T-helper 17 cell (primary cell): ENCODE data around the gene RECK. TPM values are rescaled to one million over a fixed set of nuclear protein-coding genes. Genes with fewer than 3 reads are reported as not detected.
A peak's percentile ranks its signal among the peaks of the same experiment; 100 is the strongest.
"Not testable (repeated sequence)": the region's sequence is repeated elsewhere in the genome, so short reads cannot be mapped to it uniquely, and the experiment has no call there.

Experiments
- ATAC-seq: fragments of 150-1000 bp; cut with Tn5 transposase; 2 replicates; pipeline ENCODE4 v1.10.0; 2021; ENCODE audit warnings: mild to moderate bottlenecking, moderate library complexity
- DNase-seq, 3 donors: peaks; one replicate each; pipeline versions ENCODE4 v3.0.0 to v3.0.0-alpha.2; 2020 to 2021
- H3K9me3 ChIP-seq: one replicate; pipeline ENCODE4 v1.7.0; 2013; ENCODE audit warnings: low read length, mild to moderate bottlenecking; ENCODE audit not compliant: control insufficient read depth, poor library complexity, severe bottlenecking
- H3K27ac Mint-ChIP-seq: one replicate; pipeline ENCODE4 v1.8.0; 2022; ENCODE audit warnings: mild to moderate bottlenecking, moderate library complexity, mixed read lengths
- H3K27me3 Mint-ChIP-seq: one replicate; pipeline ENCODE4 v1.8.0; 2022; ENCODE audit warnings: mixed read lengths
- H3K36me3 Mint-ChIP-seq: one replicate; pipeline ENCODE4 v1.8.0; 2022; ENCODE audit warnings: low read depth, mixed read lengths
- H3K4me1 Mint-ChIP-seq: one replicate; pipeline ENCODE4 v1.8.0; 2022; ENCODE audit warnings: mild to moderate bottlenecking, mixed read lengths
- H3K4me3 Mint-ChIP-seq: one replicate; pipeline ENCODE4 v1.8.0; 2022; ENCODE audit warnings: mild to moderate bottlenecking, moderate library complexity, mixed read lengths
- total RNA-seq, 4 donors: library from RNA in 2 of 4; stranded (reverse) in 2 of 4; gene quantifications; one replicate each; pipeline ENCODE4 v1.2.3 and lab custom pipeline; 2022 to 2026

The RECK gene
- total RNA-seq, 2 donors from 2014 or later, result 6.4 to 7.8 TPM

GRCh38 chr9:36156116-36156515 is 119.4 kb downstream of the RECK start:
- DNase-seq (no peak), ATAC-seq (no peak)
- peaks cover 39% of the 10 kb centered on the region for H3K4me1 Mint-ChIP-seq
- H3K4me3 Mint-ChIP-seq, result no peak overlapping the region
- peak overlapping the region; percentile 98 for H3K27ac Mint-ChIP-seq
- H3K9me3 ChIP-seq, result no peaks in the 10 kb centered on the region
- H3K27me3 Mint-ChIP-seq, result no peaks in the 10 kb centered on the region
- peaks cover 12% of the 10 kb centered on the region for H3K36me3 Mint-ChIP-seq

- H3K36me3 Mint-ChIP-seq, result peaks cover 17% of the 10 kb centered on the region
- peak overlapping the region; percentile 32 for H3K27ac Mint-ChIP-seq
- no peak for ATAC-seq
- H3K4me1 Mint-ChIP-seq, result peaks cover 32% of the 10 kb centered on the region
- DNase-seq, result no peak
- H3K27me3 Mint-ChIP-seq, result no peaks in the 10 kb centered on the region
- no peaks in the 10 kb centered on the region for H3K9me3 ChIP-seq
- no peak overlapping the region for H3K4me3 Mint-ChIP-seq
Observed at GRCh38 chr9:36158122-36158521, 121.4 kb downstream of the RECK start.

- peaks cover 17% of the 10 kb centered on the region for H3K36me3 Mint-ChIP-seq
- H3K27ac Mint-ChIP-seq, result peak overlapping the region; percentile 32
Observed at GRCh38 chr9:36158917-36159316, 122.2 kb downstream of the RECK start.

GRCh38 chr9:36159509-36159908 is 122.8 kb downstream of the RECK start:
- H3K27me3 Mint-ChIP-seq, ATAC-seq, H3K4me3 Mint-ChIP-seq, DNase-seq, H3K9me3 ChIP-seq: not testable (repeated sequence)
- H3K27ac Mint-ChIP-seq, result peak overlapping the region; percentile 3
- H3K4me1 Mint-ChIP-seq, result peaks cover 22% of the 10 kb centered on the region
- H3K36me3 Mint-ChIP-seq, result peaks cover 13% of the 10 kb centered on the region

More at GRCh38 chr9:36158917-36159316, 122.2 kb downstream of the RECK start:
- Mint-ChIP-seq H3K4me3 (peak overlapping the region; percentile 36), H3K27me3 (no peaks in the 10 kb centered on the region), H3K4me1 (peaks cover 27% of the 10 kb centered on the region)
- ATAC-seq, result no peak
- no peak for DNase-seq
- no peaks in the 10 kb centered on the region for H3K9me3 ChIP-seq

GRCh38 chr9:36160126-36160525 is 123.4 kb downstream of the RECK start:
- H3K27ac Mint-ChIP-seq, ATAC-seq, H3K4me3 Mint-ChIP-seq, H3K9me3 ChIP-seq, H3K27me3 Mint-ChIP-seq, DNase-seq: not testable (repeated sequence)
- Mint-ChIP-seq H3K4me1 (peaks cover 18% of the 10 kb centered on the region), H3K36me3 (peaks cover 13% of the 10 kb centered on the region)

- H3K27ac Mint-ChIP-seq, result peak overlapping the region; percentile 90
- H3K4me1 Mint-ChIP-seq, result peaks cover 19% of the 10 kb centered on the region
- DNase-seq, result no peak
Observed at GRCh38 chr9:36161187-36161586, 124.5 kb downstream of the RECK start.

GRCh38 chr9:36162211-36162738 is 125.6 kb downstream of the RECK start:
- peaks cover 11% of the 10 kb centered on the region for H3K36me3 Mint-ChIP-seq
- H3K4me3 Mint-ChIP-seq, result no peak overlapping the region
- ATAC-seq, result no peak
- no peaks in the 10 kb centered on the region for H3K27me3 Mint-ChIP-seq
- H3K27ac Mint-ChIP-seq, result peak overlapping the region; percentile 90
- H3K9me3 ChIP-seq, result no peaks in the 10 kb centered on the region
- DNase-seq, result no peak
- H3K4me1 Mint-ChIP-seq, result peaks cover 26% of the 10 kb centered on the region

More at GRCh38 chr9:36161187-36161586, 124.5 kb downstream of the RECK start:
- H3K4me3 Mint-ChIP-seq, result no peak overlapping the region
- H3K36me3 Mint-ChIP-seq, result peaks cover 13% of the 10 kb centered on the region
- ATAC-seq, result no peak
- H3K27me3 Mint-ChIP-seq, result no peaks in the 10 kb centered on the region
- H3K9me3 ChIP-seq, result no peaks in the 10 kb centered on the region

- no peak for ATAC-seq
- no peaks in the 10 kb centered on the region for H3K9me3 ChIP-seq
- DNase-seq, result no peak
- Mint-ChIP-seq H3K27ac (peak overlapping the region; percentile 75), H3K27me3 (no peaks in the 10 kb centered on the region), H3K4me3 (no peak overlapping the region), H3K4me1 (peaks cover 26% of the 10 kb centered on the region), H3K36me3 (peaks cover 11% of the 10 kb centered on the region)
Observed at GRCh38 chr9:36163049-36163785, 126.5 kb downstream of the RECK start.

GRCh38 chr9:36163786-36164170 is 127.1 kb downstream of the RECK start:
- no peaks in the 10 kb centered on the region for H3K27me3 Mint-ChIP-seq
- H3K4me3 Mint-ChIP-seq, result no peak overlapping the region
- H3K9me3 ChIP-seq, result no peaks in the 10 kb centered on the region
- H3K4me1 Mint-ChIP-seq, result peaks cover 26% of the 10 kb centered on the region
- no peak for DNase-seq
- ATAC-seq, result no peak
- H3K27ac Mint-ChIP-seq, result peak overlapping the region; percentile 75
- peaks cover 9% of the 10 kb centered on the region for H3K36me3 Mint-ChIP-seq

GRCh38 chr9:36164372-36164771 is 127.7 kb downstream of the RECK start:
- Mint-ChIP-seq H3K36me3 (peaks cover 9% of the 10 kb centered on the region), H3K4me3 (no peak overlapping the region), H3K27ac (no peak overlapping the region)

GRCh38 chr9:36164989-36165388 is 128.3 kb downstream of the RECK start:
- H3K36me3 Mint-ChIP-seq, result peaks cover 9% of the 10 kb centered on the region
- DNase-seq (no peak), ATAC-seq (no peak)
- H3K27ac Mint-ChIP-seq, result no peak overlapping the region
- peaks cover 22% of the 10 kb centered on the region for H3K4me1 Mint-ChIP-seq
- H3K4me3 Mint-ChIP-seq, result peak overlapping the region; percentile 59
- H3K27me3 Mint-ChIP-seq, result peaks cover 3% of the 10 kb centered on the region
- H3K9me3 ChIP-seq, result no peaks in the 10 kb centered on the region

More at GRCh38 chr9:36164372-36164771, 127.7 kb downstream of the RECK start:
- ATAC-seq (no peak), DNase-seq (no peak)
- peaks cover 22% of the 10 kb centered on the region for H3K4me1 Mint-ChIP-seq
- H3K9me3 ChIP-seq, result no peaks in the 10 kb centered on the region
- no peaks in the 10 kb centered on the region for H3K27me3 Mint-ChIP-seq

- H3K27ac Mint-ChIP-seq, result peak overlapping the region; percentile 27
- H3K4me3 Mint-ChIP-seq, result peak overlapping the region; percentile 59
- H3K4me1 Mint-ChIP-seq, result peaks cover 19% of the 10 kb centered on the region
- peaks cover 6% of the 10 kb centered on the region for H3K36me3 Mint-ChIP-seq
- peaks cover 6% of the 10 kb centered on the region for H3K27me3 Mint-ChIP-seq
- no peaks in the 10 kb centered on the region for H3K9me3 ChIP-seq
- no peak for DNase-seq
- no peak for ATAC-seq
Observed at GRCh38 chr9:36165826-36166167, 129.1 kb downstream of the RECK start.

- DNase-seq (peak; percentile 78 to 85 (median 83)), ATAC-seq (peak; percentile 98)
- H3K4me1 Mint-ChIP-seq, result peaks cover 14% of the 10 kb centered on the region
- H3K36me3 Mint-ChIP-seq, result peaks cover 2% of the 10 kb centered on the region
- H3K9me3 ChIP-seq, result no peaks in the 10 kb centered on the region
- H3K4me3 Mint-ChIP-seq, result peak overlapping the region; percentile 77
- peak overlapping the region; percentile 27 for H3K27ac Mint-ChIP-seq
- H3K27me3 Mint-ChIP-seq, result peaks cover 8% of the 10 kb centered on the region
Observed at GRCh38 chr9:36166168-36166927, 129.6 kb downstream of the RECK start.
